ENCODE data around the gene KLHL33. TPM values are rescaled to one million over a fixed set of nuclear protein-coding genes. Genes with fewer than 3 reads are reported as not detected.

Gene KLHL33
- polyA plus RNA-seq, 1 experiment: 0.22 TPM

GRCh38 chr14:20376071-20376588 lies 59.8 kb downstream of the KLHL33 start:
- ChIA-PET POLR2A (no interaction called here), CTCF (no interaction called here)
- no peaks in the 10 kb centered on the region for H3K27me3 ChIP-seq (ENCODE audit: control insufficient read depth, insufficient read depth, low read length)
- no peak for TF ChIP-seq CTCF (IDR thresholded peaks at IDR 0.05; ENCODE audit: insufficient read depth, low read depth, low read length)
- no peak overlapping the region for H3K4me3 ChIP-seq (ENCODE audit: low read depth, low read length)
- H3K36me3 ChIP-seq (ENCODE audit: control insufficient read depth, insufficient read depth, low read length): peaks cover 52% of the 10 kb centered on the region
- no peak for DNase-seq (ENCODE audit: low read depth)

Small RNAs within 50 kb of the gene (small RNA-seq; reads per million reads assigned to genes)
- gene RNA5SP382 (ENCODE audit: insufficient read length, low read depth, low replicate concordance): 1.3 reads per million

Other genes starting within 250 kb of the KLHL33 start
- not detected in 2 replicates for gene OR11G2, start 245.3 kb downstream of the KLHL33 start, polyA plus RNA-seq (2011; rRNA removed)
- gene OR11H6, start 212.5 kb downstream of the KLHL33 start, polyA plus RNA-seq (2011; rRNA removed): not detected in 2 replicates
- not detected in 2 replicates for gene OR11H7, start 207.2 kb downstream of the KLHL33 start, polyA plus RNA-seq (2011; rRNA removed)
- gene OR11H4, start 196.9 kb downstream of the KLHL33 start, polyA plus RNA-seq (2011; rRNA removed): not detected in 2 replicates
- 11.4 and 13.7 TPM in 2 replicates for gene TTC5, start 130.2 kb downstream of the KLHL33 start, polyA plus RNA-seq (2011; rRNA removed)
- 41.0 and 69.8 TPM in 2 replicates for gene CCNB1IP1, start 102.9 kb downstream of the KLHL33 start, polyA plus RNA-seq (2011; rRNA removed)
- 8.2 and 13.6 TPM in 2 replicates for gene PARP2, start 92.5 kb downstream of the KLHL33 start, polyA plus RNA-seq (2011; rRNA removed)
- gene TEP1, start 22.7 kb downstream of the KLHL33 start, polyA plus RNA-seq (2011; rRNA removed): 12.2 and 12.7 TPM in 2 replicates
- 21.2 and 28.9 TPM in 2 replicates for gene OSGEP, start 18.6 kb upstream of the KLHL33 start, polyA plus RNA-seq (2011; rRNA removed)
- 219 and 237 TPM in 2 replicates for gene APEX1, start 19.1 kb upstream of the KLHL33 start, polyA plus RNA-seq (2011; rRNA removed)
- gene PIP4P1, start 25.3 kb upstream of the KLHL33 start, polyA plus RNA-seq (2011; rRNA removed): 28.6 and 38.3 TPM in 2 replicates
- 18.4 and 21.4 TPM in 2 replicates for gene PNP, start 33.2 kb upstream of the KLHL33 start, polyA plus RNA-seq (2011; rRNA removed)
- gene RNASE10, start 69.4 kb upstream of the KLHL33 start, polyA plus RNA-seq (2011; rRNA removed): not detected in 2 replicates
- gene RNASE9, start 124.9 kb upstream of the KLHL33 start, polyA plus RNA-seq (2011; rRNA removed): not detected in 2 replicates
- gene RNASE11, start 151.8 kb upstream of the KLHL33 start, polyA plus RNA-seq (2011; rRNA removed): not detected in 2 replicates
- not detected in 2 replicates for gene RNASE12, start 155.2 kb upstream of the KLHL33 start, polyA plus RNA-seq (2011; rRNA removed)
- gene OR6S1, start 205.5 kb upstream of the KLHL33 start, polyA plus RNA-seq (2011; rRNA removed): not detected in 2 replicates
- gene RNASE4, start 248.4 kb upstream of the KLHL33 start, polyA plus RNA-seq (2011; rRNA removed): 38.6 and 42.4 TPM in 2 replicates

All from BJ (cell line).